Ecto neural progenitor cell (in vitro differentiated cells): Measurements from ENCODE around the gene KLHL33.

ENCODE experiments used
- DNase-seq: peaks from one replicate; pipeline ENCODE4 v3.0.0-alpha.2; 2018; ENCODE audit warnings: low spot score

The KLHL33 gene

GRCh38 chr14:20416223-20416622, 19.7 kb downstream of the KLHL33 start:
- DNase-seq: no peak

GRCh38 chr14:20415782-20416206, 20.2 kb downstream of the KLHL33 start:
- DNase-seq: no peak

DNA sequence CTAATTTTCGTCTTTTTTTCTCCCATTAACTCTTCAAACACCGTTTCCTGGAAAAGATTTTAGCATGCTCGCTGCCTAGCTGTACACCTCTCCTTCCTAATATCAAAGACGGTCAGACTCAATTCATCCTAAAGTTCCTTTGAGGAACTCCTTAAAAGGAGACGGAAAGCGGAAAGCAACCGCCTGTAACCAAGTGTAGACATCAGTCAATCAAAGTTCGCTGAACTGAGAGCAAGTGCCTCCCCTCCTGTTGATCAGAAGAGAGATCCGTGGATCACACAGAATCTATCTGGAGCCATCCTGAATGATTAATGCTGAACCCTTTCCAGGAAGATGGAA, 22.3 kb downstream of the KLHL33 start:
- no peak for DNase-seq

DNA sequence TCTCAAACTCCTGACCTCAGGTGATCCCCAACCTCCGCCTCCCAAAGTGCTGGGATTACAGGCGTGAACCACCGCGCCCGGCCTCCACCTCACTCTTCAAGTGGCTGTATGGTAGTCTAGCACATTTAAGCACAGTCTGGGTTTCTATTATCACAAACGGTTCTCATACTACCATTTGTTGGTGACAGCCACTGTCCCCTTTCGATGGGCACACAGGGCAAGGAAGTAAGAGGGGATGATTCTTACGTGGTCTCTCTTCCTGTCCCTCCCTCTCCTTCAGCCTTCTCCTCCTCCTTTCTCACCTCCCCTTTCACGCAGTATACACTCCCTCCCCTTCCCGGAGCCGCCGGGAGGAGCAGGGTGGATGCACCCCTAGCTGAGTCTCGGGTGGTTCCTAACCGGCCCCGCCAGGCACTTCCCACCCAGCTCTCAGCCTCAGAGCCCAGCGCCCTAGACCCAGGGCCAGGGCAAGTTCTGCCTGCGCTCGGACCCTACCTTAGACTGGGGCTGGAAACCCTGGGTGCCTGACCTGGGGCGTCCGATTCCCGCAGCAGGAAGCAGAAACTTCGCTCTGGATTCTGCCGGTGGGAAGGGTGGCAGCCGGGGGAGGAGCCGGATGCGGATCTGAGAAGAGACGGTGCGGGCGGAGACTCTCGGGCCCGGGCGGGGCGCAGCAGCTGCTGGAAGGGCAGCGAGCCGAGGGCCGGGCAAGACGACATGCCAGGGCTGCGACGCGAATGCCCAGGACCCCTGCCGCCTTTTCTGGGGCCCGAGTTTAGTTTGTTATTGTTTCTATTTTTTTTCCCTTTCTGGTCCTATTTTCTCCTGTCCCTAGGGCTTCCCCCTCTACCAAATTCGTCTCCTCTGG, 22.9 kb downstream of the KLHL33 start, which contains the start of gene TEP1:
TSS of gene TEP1 (minus strand) at position 626 of the 868 bp plus-strand sequence. CDS start 5,062 bp downstream, outside the sequence.
- DNase-seq: peak; percentile 86

DNA sequence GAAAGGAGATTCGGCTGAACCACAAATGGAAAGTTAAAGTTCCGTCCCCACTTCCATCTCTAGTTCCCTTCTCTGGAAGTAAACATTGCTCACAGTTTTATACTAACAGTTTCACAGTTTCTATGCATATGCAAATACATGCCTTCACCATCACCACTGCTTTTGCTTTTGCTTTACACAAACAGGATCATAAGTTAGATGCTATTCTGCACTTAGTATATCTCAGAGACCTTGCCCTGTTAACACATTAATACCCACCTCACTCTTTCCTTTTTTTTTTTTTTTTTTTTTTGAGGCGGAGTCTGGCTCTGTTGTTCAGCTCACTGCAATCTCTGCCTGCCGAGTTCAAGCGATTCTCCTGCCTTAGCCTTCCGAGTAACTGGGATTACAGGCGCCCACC, 23.6 kb downstream of the KLHL33 start:
- no peak for DNase-seq

GRCh38 chr14:20409226-20409625, 26.7 kb downstream of the KLHL33 start:
- no peak for DNase-seq

- no peak for DNase-seq
Measured at GRCh38 chr14:20403521-20403920, 32.4 kb downstream of the KLHL33 start.

GRCh38 chr14:20400965-20401593, 34.9 kb downstream of the KLHL33 start:
- DNase-seq: no peak

DNA sequence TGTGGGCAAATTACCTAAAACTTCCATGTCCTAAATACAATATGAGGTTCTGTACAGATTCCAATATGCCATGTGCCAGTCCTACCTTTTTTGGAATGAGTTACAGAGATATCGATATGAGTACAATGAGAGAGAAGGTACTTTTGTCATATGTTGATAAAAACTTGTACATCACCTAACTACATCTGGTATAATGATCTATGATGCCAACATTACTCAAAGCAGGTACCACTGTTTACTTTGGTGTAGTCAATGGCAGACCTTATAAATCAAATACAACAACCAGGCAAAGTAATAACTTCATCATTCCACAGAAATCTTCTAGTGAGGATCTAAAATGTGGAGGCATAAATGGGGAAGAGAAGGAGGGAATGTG, 35.4 kb downstream of the KLHL33 start:
- no peak for DNase-seq

DNA sequence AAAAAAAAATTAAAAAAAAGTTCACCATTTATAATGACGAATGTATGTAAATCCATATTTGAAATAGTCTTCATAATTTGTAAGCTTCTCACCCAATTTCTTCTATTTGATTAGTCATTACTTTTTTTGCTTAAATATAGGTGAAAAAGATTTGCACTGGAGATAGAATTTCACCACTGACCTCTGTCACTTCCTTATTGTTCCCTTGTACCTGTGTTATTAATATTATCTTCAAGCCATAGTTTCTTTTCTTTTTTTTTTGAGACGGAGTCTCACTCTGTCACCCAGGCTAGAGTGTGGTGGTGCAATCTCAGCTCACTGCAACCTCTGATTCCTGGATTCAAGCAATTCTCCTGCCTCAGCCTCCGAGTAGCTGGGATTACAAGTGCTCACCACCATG, 38.5 kb downstream of the KLHL33 start:
- DNase-seq: no peak

- no peak for DNase-seq
Measured at GRCh38 chr14:20391505-20391904, 44.5 kb downstream of the KLHL33 start.

- DNase-seq: no peak
Measured at GRCh38 chr14:20388159-20388558, 47.8 kb downstream of the KLHL33 start.

DNA sequence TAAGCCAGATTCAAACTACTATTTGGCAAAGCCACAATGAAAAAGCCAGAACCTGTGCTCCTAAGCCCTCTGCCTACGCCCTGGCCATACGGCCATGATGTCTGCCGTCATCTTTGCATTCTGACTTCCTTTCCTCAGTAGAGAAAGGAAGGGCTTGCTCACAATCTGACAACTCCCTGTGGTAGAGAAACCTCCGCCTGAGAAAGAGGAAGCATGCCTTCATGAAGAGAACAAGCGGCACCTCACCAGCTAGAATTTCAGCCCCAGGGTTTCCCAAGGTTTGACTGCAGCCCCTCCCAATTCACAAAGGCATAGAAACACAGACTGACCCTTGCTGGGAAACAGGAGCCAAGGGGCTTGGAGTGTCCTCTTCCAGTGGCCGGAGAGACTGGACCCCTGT, 48.4 kb downstream of the KLHL33 start:
- DNase-seq: no peak

DNA sequence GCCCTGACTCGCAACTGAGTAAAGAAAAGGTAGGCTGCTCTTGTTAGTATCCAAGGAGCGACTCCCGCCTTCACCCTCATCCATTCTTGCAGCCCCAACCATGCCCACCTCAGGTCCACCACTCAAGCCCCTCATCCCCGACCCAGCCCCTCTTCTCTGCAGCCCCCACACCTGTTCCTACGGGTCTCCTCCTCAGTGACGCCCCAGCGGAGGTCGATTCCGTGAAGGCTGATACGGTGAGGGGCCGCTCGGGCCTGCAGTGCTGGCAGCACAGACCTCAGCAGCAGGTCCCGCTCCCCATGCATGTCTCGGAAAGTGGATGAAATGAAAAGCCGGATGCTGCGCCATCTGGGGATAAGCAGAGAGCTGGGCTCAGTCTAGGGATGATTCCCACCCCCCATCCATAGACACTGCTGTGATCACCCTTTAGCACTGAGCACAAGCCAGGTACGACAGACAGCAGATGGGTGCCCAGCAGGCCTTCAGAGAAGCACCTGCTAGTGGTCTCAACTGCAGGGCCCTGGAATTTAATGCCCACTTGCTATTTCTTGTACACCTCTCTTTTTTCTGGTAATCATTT, 49.6 kb downstream of the KLHL33 start:
- DNase-seq: no peak

- DNase-seq: no peak
Measured at GRCh38 chr14:20384886-20385285, 51.1 kb downstream of the KLHL33 start.

DNA sequence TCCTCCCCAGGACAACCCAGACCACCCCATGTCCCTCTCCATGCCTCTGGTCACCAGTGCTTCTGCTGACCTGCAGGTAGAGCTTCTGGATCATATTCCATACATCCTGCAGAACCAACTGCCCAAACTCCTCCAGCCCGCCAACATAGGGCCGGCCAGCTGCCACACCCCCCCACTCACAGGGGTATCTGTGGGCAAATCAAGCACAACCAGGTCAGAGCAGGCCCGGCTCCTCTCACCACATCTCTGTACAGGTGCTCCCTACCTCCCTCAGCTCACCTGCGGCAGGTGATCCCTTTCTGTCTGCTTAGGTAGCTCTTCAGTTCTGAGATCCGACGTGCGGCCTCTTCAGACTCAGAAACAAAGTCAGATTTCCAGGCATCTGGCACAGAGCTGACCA, 51.6 kb downstream of the KLHL33 start:
- no peak for DNase-seq

GRCh38 chr14:20383636-20384035, 52.3 kb downstream of the KLHL33 start:
- DNase-seq: no peak

DNA sequence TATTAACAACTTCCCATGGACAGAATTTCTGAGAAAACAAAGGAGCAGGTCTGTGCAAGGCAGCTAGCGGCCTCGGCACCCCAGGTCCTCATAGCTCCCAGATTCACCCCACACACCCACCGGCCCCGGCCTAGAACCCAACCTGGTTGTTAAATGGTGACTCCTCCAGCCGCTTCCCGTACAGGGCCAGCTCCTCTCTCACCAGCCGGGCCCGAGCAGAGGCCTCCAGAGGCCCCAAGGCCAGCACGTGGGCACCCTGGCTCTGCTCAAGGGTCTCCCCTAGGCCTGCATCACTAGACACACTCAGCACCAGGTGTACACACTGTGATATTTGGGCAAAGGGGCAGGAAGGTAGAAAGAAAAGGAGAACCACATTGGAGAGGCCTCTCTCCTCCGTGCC, 52.9 kb downstream of the KLHL33 start:
- DNase-seq: no peak

GRCh38 chr14:20382526-20382925, 53.4 kb downstream of the KLHL33 start:
- DNase-seq: no peak

DNA sequence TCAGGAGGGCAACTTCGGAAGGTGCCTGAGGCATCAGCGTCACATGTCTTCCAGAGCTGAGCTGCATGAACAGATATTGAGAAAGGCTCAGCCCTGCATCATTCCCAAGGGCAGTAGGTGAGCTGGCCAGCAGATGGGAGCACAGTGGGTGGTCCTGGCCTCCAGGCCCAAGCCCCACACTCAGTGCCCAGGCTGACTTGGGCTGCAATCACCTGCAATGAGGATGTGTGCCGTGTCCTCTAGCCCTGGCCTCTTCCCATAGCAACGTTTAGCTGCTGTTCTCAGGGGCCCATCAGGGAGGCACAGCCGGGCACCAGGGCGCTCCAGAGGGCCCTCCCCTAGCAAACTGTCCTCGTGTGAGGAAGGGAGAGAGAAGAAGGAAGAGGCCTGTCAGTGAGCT, 54.6 kb downstream of the KLHL33 start:
- DNase-seq: no peak

DNA sequence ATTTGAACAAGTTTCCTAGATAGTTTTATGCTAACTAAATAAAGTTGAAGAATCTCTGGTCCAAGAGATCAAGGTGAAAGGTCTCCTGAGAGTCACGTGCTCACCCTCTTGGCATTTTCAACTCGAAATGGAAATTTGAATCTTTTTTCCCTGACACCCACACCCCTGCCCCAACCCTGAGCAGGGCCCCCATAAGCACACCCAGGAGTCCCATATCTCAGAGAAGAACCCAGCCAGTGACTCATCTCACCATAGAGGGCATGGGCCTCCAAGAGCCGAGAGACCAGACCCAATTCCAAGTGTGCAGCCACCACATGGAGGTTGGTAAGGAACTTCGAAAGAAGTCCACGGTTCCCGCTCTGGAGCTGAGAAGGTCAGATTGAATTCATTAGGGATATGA, 55.3 kb downstream of the KLHL33 start:
- DNase-seq: no peak

DNA sequence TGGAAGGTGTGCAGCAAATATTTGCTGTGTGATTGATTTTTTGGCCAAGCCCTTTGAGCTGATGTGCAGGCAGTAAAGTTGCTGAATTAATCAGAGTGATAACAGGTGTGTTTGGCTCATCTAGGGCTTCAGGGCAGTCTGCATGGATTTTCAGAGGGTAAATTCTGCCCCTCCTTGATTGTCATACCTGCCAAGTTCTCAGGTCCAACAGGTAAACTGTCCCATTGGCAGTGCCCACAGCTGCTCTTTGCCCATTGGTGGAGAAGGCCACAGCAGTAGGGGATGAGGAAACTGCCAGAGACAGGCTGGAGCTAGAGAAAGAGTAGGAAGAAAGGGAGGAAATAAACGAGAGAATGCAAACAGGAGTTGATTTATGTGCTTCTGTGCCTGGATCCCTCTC, 56.2 kb downstream of the KLHL33 start:
- no peak for DNase-seq

DNA sequence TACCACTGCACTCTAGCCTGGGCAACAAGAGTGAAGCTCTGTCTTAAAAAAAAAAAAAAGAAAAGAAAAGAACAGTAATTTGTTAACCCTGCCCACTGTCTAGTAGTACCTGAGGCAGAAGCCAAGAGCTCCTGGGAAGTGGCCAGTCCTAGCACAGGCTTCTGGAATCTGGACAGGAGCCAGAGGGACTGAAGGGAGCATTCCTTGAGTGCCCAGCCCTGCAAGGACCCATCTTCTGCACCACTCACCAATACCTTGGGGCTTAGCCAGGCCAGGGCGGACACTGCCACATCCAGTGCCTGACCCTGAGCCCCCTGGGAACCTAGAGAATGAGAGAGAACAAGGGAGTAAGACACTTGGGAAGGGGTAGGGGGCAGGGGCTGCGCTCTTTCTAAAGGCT, 58.8 kb downstream of the KLHL33 start:
- no peak for DNase-seq
